HG03520 (cell line): ENCODE data around the gene SHISAL2A.
A peak's percentile ranks its signal among the peaks of the same experiment; 100 is the strongest.

Source experiments
- ATAC-seq: cut with Tn5 transposase; IDR thresholded peaks from one replicate; pipeline ENCODE4 v1.9.1; 2021; ENCODE audit warnings: mild to moderate bottlenecking, moderate library complexity; ENCODE audit not compliant: unreplicated experiment

Gene SHISAL2A

DNA sequence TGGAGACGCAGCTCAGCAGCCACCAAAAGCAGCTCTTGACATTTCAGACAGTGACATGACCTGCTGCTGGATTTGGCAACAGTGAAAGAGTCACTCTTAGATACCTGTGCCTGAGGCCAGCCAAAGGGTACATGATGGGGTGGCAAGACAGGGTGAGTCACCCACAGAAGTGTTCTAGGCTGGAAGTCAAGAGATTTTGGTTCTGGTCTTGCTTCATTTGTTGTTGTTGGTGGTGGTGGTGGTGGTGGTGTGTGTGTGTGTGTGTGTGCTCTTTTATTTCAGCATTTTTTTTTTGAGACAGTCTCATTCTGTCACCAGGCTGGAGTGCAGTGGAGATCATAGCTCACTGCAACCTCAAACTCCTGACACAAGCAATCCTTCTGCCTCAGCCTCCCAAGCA lies 25.8 kb downstream of the SHISAL2A start:
- no peak for ATAC-seq

DNA sequence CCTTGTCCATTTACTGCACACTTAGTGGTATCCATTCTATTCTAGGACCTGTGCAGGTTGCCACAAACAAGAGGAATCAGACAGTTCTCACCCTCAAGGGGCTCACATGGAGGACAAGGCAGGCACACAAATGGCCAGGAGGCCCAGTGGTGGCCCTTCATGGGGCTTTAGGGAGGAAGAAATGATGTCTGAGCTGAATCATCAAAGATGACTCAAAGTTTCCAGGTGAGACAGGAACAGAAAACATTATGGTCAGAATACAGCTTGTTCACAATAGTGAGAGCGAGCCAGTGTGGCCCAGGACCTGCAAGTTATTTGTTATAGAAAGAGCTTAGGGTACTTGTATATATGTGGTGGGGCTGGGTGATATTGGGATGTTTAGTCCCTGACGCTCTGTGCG lies 26.4 kb downstream of the SHISAL2A start:
- ATAC-seq = peak; percentile 43

DNA sequence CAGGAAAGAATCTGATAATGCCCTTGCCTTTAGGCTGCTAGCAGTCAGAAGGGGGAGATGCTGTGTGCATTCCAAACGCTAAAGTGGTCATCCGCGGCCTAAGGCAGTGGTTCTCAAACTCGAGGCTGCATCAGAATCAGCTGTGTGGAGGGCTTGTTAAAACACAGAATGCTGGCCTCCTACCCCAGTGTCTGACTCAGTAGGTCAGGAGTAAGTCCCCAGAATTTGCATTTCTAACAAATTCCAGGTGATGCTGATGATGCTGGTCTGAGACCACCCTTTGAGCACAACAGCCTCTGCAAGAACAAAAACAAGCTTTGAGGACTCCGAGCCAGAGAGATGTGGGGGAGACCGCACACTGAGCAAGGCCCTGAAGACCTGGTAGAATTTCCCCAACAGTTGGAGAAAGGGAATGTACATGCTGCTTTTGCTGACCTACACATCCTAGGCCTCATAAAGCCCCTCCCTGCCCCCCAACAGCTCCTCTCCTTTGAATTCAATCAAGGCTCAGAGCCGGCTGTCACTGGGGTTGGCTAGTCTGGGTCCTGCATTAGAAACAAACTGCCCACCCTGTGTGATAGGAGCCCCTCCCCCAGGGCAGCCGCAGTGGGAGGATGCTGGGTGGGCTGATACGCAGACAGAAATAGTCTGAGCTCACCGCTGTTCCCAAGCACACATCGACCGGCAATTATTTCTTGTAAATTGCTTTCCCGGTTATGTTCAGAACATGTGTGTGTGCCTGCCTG lies 27.1 kb downstream of the SHISAL2A start:
- ATAC-seq = no peak

DNA sequence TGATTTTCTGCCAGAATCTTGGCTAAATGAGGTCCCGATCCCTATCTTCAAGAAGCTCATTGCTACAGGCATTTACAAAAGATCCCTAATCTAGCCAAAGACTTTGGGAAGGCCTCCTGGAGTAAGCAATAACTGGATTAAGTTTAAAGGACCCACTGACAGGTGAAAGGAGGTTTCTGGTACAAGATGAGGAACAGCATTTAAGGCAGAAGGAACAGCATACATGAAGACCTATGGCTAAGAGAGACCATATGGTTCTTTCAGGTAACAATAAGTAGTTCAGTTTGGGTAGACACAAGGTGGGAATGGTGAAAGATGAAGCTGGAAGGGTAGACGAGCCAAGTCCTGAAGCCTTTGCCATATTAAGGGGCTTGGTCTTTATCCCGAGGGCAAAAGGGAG lies 27.8 kb downstream of the SHISAL2A start:
- no peak for ATAC-seq

DNA sequence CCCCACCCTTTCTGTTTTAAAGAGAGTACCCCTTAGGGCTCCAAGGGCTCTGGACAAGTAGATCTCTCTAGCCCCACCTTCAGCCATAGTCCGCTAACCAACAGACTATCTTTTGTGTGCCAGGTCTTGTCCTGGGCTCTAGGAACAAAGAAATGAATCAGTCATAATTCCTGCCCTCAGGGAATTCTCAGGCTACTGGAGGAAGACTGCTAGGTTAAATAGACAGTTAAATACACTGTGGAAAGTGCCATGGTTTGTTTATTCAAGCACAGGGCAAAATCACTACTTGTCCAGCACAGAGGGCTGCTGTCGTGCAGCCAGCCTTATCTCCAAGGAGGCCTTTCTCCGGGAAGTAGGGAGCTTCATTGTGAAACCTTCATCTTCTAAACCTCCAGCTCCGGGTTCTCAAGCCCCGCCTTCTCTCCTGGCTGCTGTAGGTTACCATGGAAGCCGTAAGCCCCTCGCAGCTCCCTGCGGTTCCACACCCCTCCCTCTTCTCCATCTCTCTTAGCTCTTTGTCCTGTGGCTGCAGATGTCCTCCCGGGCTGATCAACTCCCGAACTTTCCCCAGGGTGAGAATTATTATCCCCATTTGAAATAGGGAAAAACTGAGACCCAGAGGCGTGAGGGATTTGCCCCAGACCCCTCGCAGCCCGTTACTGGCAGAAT lies 29.8 kb downstream of the SHISAL2A start:
- ATAC-seq = no peak

DNA sequence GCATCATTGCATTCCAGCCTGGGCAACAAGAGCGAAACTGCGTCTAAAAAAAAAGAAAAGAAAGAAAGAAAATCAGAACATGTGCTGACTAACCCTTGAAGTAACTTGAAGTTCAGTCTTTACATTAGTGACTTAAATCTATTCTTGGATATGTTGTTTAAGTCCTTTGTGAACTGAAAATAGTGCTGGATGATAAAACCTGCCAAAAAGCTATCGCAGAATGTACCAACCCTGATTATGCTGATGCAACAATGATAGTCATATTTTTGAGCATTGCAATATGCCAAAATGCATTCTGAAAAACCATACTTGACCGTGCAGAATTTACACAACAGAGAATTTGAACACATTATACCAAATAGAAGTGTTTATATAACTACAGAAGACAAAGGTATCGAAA lies 30.7 kb downstream of the SHISAL2A start:
- no peak for ATAC-seq

DNA sequence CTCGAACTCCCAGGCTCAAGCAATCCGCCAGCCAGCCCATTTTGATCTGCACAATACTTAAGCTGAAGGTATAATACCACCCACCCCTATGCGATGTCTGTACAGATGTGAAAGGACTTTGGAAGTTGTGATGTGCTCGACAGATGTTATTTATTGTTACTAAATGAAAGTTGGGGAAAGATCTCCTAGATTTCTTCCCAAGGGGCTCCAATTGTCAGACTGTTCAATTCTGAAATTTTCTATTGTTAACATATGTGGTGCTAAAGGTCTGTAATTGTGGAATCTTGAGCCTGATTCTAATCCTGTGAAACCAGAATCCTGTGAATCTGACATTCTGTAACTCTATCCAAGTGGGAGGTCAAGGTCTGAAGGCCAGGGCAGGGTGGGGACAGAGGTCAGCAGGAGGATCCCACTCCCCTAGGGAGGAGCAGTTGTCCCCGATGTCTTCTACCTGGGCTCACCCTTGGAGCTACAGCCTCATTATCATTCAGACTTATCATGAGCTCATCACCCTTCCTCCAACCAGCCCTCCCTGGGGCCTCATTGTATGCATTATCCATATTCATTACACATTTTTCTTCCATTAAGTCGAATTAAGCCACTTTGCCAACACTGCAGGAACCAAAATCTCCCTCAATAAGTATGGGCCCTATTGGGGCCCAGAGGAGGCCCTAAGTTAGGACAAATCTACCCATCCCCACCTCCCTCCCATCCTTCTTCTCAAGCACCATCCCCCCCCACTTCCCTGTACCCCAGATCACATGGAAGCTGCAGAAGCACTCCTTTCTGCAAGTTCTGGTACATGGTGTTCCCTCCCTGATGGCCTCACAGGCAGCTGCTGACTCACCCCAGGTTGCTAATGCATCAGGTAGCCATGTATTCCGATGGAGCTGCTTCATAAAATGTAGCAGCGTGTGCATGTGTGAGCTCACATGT lies 32.3 kb downstream of the SHISAL2A start:
- ATAC-seq = no peak

DNA sequence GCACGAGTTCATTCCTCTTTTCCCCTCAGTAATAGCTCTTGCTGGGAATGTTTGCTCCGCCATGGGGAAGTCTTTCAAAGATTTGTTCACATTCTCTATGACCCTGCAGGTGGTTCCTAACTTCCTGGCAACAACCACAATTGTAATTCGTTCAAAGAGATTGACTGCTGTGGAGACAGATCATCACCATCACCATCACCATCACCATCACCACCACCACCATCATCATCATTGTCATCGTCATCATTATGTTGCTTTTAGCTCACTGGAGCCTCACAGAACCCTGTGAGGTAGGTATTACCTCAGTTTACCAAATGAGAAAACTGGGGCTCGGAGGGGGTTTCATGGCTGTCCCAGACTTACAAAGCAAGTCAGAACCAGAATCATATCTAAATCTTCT lies 34.3 kb downstream of the SHISAL2A start:
- ATAC-seq = no peak

DNA sequence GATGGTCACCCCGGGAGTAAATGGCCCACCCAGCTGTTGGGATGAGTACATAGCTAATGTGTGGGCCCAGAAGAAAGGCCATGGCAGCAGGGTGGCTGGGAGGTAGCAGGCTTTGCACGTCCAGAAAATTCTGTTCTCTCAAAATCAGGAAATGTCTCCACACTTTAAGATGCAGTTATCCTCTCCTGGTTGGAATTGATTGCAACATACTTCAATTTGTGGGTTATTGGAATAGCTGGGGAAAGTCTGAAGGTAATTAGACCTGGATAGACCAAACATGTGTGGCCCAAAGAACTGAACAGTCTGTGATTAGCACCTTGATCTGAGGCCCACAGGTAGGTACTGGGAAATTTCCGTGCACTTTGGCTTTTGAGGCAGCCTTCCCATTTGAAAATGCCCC lies 35.0 kb downstream of the SHISAL2A start:
- no peak for ATAC-seq

DNA sequence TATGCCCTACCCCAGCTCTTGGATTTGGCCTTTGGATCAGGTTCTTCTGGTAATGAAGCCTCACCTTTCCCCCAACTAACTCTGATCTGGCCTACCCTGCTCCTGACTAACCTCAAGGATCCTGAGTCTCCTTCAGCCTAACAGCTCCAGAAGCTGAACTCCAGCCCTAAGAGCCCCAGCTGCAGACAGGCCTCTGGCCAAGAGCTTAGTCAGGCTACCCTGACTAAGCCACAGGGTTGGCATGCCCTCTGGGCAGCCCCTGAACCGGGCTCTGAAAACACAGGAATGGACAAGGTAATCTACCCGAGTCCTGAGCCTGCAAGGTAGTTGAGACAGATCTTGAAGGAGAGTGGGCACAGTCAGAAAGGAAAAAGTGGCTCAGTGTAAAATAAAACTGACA lies 35.7 kb downstream of the SHISAL2A start:
- no peak for ATAC-seq

DNA sequence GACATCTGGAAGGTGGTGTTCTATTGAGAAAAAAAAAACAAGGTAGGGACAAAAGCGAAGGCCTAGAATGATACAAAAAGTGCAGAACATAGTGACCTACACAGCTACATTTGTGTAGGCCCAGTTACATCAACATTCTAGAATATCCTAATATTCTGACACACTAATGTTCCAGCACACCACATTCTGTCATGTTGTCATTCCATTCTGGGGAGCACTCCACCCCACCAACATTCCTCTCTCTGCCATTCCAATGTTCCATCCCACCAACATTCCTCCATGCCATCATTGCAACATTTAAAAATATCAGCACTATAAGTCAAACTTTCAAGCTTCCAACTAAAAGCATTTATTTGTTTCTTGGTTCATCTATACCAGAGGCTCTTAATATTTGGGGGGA lies 36.7 kb downstream of the SHISAL2A start:
- no peak for ATAC-seq

DNA sequence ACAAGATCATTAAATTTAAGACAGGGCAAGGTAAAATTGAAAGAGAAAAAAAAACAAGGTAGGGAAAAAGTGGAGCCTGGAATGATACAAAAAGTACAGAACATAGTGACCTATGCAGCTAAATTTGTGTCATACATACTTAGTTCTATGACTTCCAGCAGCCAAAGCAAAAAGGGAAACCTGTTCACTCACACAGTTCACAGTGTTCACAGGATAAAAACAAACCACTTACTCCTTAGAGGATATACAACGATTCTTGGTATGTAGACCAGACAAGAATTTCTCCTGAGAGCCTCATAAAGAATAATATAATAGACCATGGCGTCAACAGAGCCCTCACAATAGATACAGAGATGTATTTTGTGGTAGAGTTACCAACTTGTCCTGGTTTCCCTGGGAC lies 37.6 kb downstream of the SHISAL2A start:
- ATAC-seq = no peak

DNA sequence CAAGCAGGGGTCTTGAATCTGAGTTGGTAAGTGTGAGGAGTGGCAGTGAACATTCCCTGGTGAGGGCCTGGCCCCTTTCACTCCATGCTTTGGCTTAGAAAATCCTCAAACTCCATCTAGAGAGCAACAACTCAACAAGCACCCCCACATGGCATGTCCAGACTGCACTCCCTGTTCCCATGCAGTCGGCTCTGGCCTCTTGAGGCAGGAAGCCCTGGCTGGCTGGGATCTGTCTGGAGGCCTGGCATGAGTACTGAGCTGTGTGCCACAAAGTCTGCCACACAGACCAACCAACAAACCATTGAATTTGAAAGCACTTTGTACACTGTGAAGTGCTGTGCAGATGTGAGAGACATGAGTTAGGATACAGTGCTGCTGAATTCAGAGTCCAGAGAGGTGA lies 40.0 kb downstream of the SHISAL2A start:
- no peak for ATAC-seq

DNA sequence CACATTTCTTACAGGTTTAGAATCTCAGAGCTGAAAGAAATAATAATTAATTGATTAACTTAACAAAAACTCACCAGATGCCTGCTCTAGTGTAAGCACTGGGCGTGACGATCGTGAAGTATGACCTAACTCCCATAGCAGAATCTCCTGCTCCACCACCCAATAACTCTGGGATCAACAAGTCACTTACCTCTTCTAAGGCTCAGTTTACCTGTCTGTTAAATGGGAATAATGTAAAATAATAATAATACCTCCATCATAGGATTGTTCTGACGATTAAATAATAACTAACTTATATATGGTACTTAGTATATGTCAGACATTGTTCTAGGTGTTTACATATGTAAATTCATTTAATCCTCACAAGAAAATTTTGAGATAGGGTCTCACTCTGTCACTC lies 40.5 kb downstream of the SHISAL2A start:
- no peak for ATAC-seq

DNA sequence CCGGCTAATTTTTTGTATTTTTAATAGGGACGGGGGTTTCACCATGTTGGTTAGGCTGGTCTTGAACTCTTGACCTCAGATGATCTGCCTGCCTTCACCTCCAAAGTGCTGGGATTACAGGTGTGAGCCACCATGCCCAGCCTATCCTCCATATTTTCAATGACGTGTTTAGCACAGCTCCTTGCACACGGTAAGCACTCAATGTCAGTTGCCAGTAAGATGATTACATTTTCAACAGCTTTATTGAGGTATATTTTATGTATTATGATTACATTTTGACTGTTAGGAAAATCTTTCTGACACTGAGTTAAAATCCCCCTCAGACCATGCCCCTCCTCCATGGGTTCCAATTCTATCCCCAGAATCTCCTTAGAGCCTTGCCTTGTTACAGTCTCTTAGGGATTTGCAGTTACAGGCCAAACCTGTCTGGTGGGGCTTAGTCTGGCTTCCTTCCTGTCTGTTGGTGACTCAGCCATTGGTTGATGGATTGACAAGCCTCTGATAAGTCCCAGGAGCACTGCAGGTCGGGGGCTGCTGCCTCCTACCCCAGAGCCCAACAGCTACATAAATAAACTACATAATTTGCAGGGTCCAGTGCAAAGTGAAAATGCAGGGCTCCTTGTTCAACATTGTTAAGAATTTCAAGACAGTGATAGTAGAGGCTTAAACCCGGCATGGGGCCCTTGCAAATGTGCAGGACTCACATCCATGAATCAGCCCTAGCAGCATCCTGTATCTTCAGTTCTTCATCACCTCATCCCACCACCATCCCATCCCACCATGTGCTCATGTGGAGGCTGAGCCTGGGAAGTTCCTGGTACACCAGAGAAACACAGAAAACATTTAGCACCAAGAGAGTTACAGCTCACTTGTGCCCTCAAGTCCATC lies 41.8 kb downstream of the SHISAL2A start:
- ATAC-seq = no peak

DNA sequence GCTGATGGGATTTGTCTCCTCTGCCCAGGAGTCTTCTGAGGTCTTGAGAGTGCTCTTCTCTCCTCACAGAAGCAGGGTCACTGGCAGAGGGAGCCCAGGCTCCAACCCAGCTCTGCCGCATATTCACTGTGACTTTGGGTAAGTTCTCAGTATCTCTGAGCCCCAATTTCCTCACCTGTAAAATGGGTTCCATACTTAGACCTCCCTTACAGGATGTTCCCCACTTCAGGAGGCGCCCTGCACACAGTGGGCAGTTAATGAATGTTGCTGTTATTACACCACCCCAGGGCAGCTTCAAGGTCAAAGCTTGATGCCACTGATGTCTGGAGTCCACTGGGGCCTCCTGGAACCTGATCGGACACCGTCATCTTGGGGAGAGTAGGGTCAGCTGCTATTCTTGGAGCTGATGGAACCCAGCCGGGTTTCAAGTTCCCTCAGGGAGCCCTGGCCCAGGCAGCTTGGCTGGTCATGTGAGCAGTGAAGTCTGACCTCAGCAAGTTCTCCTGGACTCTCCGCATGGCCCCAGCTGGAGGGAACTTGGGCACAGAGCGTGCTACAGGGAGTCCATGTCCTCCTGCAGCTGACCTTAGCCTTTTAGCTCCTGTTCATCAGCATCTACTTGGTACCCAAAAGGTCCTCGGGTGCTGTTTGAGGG lies 43.4 kb downstream of the SHISAL2A start:
- ATAC-seq = no peak

DNA sequence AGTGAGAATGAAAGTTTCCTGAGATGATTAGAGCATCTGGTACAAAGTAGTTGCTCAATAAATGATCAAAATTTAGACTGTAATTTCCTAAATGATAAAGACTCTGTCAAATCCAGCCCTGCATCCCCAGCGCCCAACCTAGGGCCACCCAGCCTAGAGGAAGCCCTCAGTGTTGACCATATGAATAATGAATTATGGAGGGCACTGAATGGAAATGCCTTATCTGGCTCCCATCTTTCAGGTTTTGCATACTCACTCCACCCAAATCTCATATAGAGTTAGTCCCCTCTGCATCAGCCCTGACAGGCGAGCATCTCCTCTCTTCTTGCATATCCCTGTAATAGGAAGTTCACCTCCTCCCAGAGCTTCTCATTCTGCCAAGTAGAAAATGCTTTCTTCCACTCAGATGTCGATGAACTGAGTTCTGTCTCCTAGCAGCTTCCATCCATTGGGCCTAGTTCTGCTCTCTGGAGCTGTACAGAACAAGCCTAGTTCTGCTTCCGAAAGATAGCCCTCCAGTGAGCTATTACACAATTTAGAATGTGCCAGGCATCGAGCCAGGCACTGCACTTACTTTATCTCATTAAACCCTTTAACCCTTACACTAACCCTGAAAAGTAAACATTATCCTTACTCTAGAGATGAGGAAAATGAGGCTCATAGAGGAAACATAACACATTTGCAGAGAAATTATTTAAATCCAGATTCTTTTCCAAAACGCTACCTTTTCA lies 44.3 kb downstream of the SHISAL2A start:
- no peak for ATAC-seq

DNA sequence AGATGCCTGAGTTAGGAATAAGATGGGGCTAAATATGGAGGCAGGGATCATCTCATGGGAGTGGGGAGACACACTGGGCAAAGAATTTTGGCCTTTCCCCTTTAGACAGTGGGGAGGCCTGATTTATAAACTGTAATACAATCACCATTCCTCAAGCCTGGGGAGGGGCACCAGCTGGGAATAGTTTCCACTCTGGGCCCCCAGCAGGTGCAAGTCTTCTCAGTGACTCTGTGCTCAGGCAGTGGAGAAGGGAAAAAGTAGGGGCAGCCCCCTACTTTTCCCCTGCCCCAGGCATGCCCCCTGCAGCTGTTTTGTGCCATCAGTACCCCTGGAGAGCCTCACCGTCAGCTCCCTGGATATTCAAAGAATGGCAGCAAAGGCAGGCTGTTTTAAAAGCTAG lies 46.1 kb downstream of the SHISAL2A start:
- ATAC-seq = no peak

DNA sequence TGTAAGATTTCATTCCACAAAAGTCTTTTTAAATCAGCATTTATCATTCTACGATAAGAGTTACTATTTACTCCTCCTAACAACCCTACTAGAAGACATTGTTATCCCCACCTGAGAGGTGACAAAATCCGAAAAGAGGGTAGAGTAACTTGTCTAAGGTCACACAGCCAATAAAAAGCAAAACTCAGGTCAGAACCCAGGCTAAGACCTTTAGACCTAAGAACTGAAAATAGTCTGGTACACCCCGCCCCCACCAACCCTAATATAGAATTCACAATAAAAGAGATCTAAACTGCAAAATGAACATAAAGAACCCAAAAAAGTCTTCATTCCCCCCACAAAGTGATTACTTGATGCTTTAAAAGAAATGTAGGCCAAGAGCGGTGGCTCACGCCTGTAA lies 46.5 kb downstream of the SHISAL2A start:
- ATAC-seq = no peak

DNA sequence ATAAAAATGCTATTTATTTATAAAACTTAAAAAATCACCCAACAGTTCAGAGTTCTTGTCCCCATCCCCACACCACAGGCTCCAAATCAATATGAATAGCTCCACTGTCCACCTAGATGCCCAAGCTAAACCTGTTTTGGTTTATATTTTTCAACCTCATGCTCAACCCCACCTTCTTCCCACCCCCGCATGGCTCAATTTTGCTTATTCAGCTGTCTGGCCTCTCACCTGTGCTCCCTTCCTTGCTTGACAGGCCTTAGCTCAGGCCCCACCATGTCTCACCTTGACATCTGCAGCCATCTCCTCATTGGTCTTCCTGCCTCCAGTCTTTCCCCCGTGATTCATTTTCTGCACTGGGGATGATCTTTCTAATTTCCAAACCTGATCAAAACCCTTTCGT lies 47.4 kb downstream of the SHISAL2A start:
- ATAC-seq = no peak
